Measurements from ENCODE around the gene UPK3B.
"Not testable (repeated sequence)": the region's sequence is repeated elsewhere in the genome, so short reads cannot be mapped to it uniquely, and the experiment has no call there.

The UPK3B gene

DNA sequence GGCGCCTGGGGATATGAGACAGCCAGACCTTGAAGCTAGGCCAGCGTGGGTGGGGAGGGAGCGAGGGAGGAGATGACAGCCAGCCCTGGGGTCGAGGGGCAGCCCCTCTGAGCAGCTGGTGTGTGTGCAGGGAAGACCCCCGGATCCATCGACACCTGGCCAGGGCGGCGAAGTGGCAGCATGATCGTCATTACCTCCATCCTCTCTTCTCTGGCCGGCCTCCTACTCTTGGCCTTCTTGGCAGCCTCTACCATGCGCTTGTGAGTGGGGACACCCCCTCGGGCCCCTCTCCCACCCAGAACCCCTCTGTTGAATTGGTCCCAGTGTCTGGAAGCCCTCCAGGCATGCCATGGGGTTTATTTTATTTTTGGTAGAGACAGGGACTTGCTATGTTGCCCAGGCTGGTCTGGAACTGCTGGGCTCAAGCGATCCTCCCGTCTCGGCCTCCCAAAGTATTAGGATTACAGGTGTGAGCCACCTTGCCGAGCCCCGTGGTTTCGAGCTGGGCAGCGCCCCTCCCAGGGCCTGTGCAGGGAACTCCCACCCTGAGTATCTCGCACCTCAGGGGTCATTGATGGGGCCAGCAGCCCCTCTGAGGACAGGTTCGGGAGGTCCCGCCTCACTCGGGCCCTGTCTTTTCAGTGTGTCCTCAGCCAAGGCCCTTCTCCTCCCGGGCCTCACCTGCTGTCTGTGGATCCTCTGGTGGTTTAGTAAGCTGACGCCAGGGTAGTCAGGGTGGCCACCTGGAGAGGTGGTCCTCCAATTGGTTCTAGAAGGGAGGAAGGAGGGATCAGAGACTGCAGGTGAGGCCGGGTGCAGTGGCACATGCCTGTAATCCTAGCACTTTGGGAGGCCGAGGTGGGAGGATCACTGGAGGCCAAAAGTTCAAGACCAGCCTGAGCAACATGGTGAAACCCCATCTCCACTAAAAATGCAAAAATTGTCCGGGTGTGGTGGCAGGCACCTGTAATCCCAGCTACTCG is 3.8 kb downstream of the UPK3B start:
- DNase-seq (ENCODE audit: low read depth): no peak

- DNase-seq (ENCODE audit: low read depth): no peak
Observed at GRCh38 chr7:76514926-76515771, 4.8 kb downstream of the UPK3B start.

GRCh38 chr7:76515999-76516443 is 5.7 kb downstream of the UPK3B start:
- DNase-seq (ENCODE audit: low read depth): no peak

DNA sequence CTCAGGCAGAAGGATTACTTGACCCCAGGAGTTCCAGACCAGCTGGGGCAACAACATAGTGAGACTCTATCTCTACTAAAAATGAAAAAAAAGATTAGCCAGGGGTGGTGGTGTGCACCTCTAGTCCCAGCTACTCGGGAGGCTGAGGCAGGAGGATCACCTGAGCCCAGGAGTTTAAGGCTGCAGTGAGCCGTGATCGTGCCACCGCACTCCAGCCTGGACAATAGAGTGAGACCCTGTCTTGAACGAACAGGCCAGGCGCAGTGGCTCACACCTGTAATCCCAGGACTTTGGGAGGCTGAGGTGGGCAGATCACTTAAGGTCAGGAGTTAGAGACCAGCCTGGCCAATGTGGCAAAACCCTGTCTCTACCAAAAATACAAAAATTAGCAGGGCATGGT is 6.6 kb downstream of the UPK3B start:
- not testable (repeated sequence) for DNase-seq (ENCODE audit: low read depth)

GRCh38 chr7:76526183-76526582 is 15.8 kb downstream of the UPK3B start:
- DNase-seq (ENCODE audit: low read depth): not testable (repeated sequence)

DNA sequence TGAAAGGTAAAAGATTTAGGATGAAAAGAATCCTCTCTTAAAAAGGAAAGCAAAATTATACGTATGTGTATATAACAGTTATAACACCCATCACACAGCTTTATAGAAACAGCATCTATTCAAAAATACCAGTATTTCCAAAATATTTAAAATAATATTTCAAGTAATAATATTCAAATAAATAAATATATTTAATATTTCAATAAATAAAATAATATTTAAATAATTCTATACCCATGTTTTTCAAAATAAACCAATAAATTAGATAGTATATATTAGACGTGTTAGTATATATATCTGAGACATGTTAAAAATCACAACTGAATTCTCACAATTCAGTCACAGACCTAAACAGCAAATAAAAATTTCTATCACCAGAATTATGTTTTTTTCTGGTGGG is 21.3 kb downstream of the UPK3B start:
- not testable (repeated sequence) for DNase-seq (ENCODE audit: low read depth)

DNA sequence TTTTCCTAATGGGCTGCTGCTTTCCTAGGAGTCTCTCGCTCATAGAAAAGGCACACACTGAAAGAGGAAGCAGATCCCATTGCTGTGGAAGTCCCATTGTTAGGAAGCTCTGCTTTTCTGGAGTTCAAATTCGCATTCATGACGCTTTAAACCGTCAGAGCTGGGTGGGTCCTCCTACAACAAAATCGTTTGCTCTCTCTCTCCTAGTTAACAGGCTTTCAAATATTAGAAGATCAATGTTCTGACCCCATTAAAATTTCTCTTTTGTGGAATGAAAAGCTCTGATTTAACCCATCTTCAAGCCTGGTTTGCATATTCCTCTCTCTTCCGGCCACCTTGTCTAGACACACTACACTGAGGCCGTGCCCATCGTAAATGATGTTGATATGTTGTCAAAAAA is 32.8 kb downstream of the UPK3B start, which contains the start of gene SPDYE16:
Gene SPDYE16, minus strand, starts transcription at position 101 of the 400 bp plus-strand sequence. CDS start 1,838 bp downstream, outside the sequence.
- not testable (repeated sequence) for DNase-seq (ENCODE audit: low read depth)

GRCh38 chr7:76549025-76549854 is 38.9 kb downstream of the UPK3B start:
- peak; percentile 25 for DNase-seq (ENCODE audit: low read depth)

GRCh38 chr7:76549855-76550248 is 39.5 kb downstream of the UPK3B start:
- DNase-seq (ENCODE audit: low read depth): not testable (repeated sequence)

- not testable (repeated sequence) for DNase-seq (ENCODE audit: low read depth)
Observed at GRCh38 chr7:76551992-76552391, 41.6 kb downstream of the UPK3B start.

DNA sequence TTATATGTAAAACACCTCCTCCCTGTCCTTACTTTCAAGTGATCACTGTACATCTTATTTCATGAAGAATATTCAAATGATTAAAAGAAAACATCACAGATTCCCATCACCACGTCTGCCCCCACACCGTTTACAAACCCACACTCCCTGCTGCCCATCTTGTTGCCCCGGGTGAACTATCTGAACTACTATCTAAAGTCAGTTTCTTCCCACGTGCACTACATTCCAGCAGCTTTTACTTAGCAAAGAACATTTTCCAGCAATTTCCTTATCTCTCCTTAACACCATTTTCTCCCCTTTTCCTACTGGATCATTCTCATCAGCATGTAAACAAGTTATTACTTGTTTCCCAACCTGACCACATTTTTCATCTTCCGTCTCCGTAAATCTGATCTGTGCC is 49.3 kb downstream of the UPK3B start:
- not testable (repeated sequence) for DNase-seq (ENCODE audit: low read depth)

GRCh38 chr7:76560157-76560556 is 49.8 kb downstream of the UPK3B start:
- not testable (repeated sequence) for DNase-seq (ENCODE audit: low read depth)

DNA sequence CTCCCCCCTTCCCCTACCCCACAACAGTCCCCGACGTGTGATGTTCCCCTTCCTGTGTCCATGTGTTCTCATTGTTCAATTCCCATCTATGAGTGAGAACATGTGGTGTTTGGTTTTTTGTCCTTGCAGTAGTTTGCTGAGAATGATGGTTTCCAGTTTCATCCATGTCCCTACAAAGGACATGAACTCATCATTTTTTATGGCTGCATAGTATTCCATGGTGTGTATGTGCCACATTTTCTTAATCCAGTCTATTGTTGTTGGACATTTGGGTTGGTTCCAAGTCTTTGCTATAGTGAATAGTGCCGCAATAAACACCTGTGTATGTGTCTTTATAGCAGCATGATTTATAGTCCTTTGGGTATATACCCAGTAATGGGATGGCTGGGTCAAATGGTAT is 51.0 kb downstream of the UPK3B start:
- DNase-seq (ENCODE audit: low read depth): not testable (repeated sequence)

DNA sequence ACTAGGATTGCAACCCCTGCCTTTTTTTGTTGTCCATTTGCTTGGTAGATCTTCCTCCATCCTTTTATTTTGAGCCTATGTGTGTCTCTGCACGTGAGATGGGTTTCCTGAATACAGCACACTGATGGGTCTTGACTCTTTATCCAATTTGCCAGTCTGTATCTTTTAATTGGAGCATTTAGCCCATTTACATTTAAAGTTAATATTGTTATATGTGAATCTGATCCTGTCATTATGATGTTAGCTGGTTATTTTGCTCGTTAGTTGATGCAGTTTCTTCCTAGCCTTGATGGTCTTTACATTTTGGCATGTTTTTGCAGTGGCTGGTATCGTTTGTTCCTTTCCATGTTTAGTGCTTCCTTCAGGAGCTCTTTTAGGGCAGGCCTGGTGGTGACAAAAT is 54.6 kb downstream of the UPK3B start:
- DNase-seq (ENCODE audit: low read depth): not testable (repeated sequence)

All from HS-5 (cell line).